ENCODE results near the gene MPPED2.

The MPPED2 gene

DNA sequence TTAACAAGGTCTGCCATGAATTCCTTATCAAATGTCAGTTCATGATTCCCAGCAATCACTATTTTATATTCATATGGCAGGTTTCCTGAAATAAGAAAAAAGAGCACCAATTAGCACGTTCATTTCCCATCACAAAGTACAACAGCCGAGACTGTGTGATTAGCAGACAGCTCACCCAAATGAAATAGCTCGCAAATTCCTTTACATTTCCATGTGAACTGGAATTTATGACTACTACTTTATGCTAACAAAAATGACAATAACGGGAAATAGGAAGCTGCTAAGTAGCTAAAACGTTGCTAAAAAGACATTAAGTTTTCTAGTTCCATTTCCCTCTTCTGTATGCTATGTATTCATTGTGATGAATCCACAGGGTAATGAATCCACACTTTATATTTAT lies 90.7 kb downstream of the MPPED2 start:
- H3K9ac ChIP-seq (ENCODE audit: low read length in 5 of 5): no peak overlapping the region
- no peaks in the 10 kb centered on the region for H3K36me3 ChIP-seq (ENCODE audit: control insufficient read depth in 5 of 5, insufficient read depth in 5 of 5, low read length in 5 of 5)
- no peaks in the 10 kb centered on the region for H3K9me3 ChIP-seq (ENCODE audit: control insufficient read depth in 5 of 5, low read length in 5 of 5)
- no peak overlapping the region for H3K4me3 ChIP-seq (ENCODE audit: low read depth in 1 of 5, low read length in 5 of 5)
- H3K4me1 ChIP-seq (ENCODE audit: control insufficient read depth in 5 of 5, insufficient read depth in 5 of 5, low read length in 5 of 5): peaks cover 0 to 7% (median 0%) of the 10 kb centered on the region in 5 donors
- H3K27me3 ChIP-seq (ENCODE audit: control insufficient read depth in 5 of 5, insufficient read depth in 4 of 5, low read length in 5 of 5): no peaks in the 10 kb centered on the region
- H3K27ac ChIP-seq (ENCODE audit: low read depth, low read length): no peak overlapping the region

GRCh38 chr11:30489511-30489910 lies 96.6 kb downstream of the MPPED2 start:
- Histone ChIP-seq H3K36me3 (ENCODE audit: control insufficient read depth in 5 of 5, insufficient read depth in 5 of 5, low read length in 5 of 5) (no peaks in the 10 kb centered on the region), H3K9me3 (ENCODE audit: control insufficient read depth in 5 of 5, low read length in 5 of 5) (no peaks in the 10 kb centered on the region), H3K4me3 (ENCODE audit: low read depth in 1 of 5, low read length in 5 of 5) (no peak overlapping the region), H3K27me3 (ENCODE audit: control insufficient read depth in 5 of 5, insufficient read depth in 4 of 5, low read length in 5 of 5) (no peaks in the 10 kb centered on the region), H3K27ac (ENCODE audit: low read depth, low read length) (no peak overlapping the region), H3K4me1 (ENCODE audit: control insufficient read depth in 5 of 5, insufficient read depth in 5 of 5, low read length in 5 of 5) (peaks cover 0 to 27% (median 15%) of the 10 kb centered on the region in 5 donors), H3K9ac (ENCODE audit: low read length in 5 of 5) (no peak overlapping the region)

DNA sequence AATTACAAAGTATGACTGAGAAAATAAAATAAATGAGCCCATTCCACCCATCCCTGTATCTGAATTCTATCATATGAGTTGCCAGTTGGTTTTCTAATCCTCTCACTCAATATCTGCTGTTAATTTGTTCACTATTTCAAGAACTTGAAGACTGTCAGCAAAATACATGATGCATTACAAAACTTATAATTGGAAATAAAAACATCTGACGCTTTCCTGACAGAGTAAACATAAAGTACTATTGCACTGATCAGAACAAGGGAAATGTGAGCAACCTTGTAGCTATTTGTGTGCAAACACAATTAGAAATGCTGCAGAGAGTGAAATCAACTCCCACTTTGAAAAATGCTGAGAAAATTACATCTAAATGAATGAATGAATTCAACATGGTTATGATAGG lies 97.1 kb downstream of the MPPED2 start:
- no peaks in the 10 kb centered on the region for H3K27me3 ChIP-seq (ENCODE audit: control insufficient read depth in 5 of 5, insufficient read depth in 4 of 5, low read length in 5 of 5)
- peaks cover 0 to 27% (median 15%) of the 10 kb centered on the region in 5 donors for H3K4me1 ChIP-seq (ENCODE audit: control insufficient read depth in 5 of 5, insufficient read depth in 5 of 5, low read length in 5 of 5)
- H3K36me3 ChIP-seq (ENCODE audit: control insufficient read depth in 5 of 5, insufficient read depth in 5 of 5, low read length in 5 of 5): no peaks in the 10 kb centered on the region
- no peak overlapping the region for H3K4me3 ChIP-seq (ENCODE audit: low read depth in 1 of 5, low read length in 5 of 5)
- no peaks in the 10 kb centered on the region for H3K9me3 ChIP-seq (ENCODE audit: control insufficient read depth in 5 of 5, low read length in 5 of 5)
- H3K27ac ChIP-seq (ENCODE audit: low read depth, low read length): no peak overlapping the region
- H3K9ac ChIP-seq (ENCODE audit: low read length in 5 of 5): no peak overlapping the region

DNA sequence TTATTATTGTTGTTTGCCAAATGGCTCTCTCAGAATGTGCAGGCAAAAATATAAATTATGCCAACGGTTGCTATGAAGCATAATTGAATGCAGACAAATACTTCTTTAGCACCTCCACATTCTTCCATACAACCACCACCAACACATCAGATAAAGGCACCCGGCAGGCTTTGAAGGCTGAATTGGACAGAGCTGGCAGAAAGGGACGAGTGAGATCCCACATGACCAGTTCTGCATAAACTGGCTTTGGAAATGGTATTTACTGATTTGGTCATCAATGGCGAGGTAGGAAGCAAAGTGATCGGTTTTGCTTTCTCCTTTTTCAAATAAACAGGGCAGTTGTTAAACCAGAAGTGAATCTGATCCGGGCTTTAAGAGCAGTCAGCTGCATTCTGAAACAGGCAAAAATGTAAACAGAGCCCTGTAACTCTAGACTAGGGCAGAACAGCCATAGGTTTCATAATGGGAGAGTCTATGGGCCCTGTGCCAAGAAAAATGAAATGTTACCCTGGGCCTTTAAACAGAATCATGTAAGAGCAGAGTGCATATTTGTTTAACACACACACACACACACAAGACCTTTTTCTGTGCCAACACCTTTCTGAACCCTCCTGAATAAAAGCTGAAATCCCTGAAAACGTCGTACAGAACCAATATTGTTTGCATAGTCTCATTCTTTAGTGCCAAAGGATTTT lies 97.7 kb downstream of the MPPED2 start:
- no peak overlapping the region for H3K9ac ChIP-seq (ENCODE audit: low read length in 5 of 5)
- H3K36me3 ChIP-seq (ENCODE audit: control insufficient read depth in 5 of 5, insufficient read depth in 5 of 5, low read length in 5 of 5): no peaks in the 10 kb centered on the region
- H3K9me3 ChIP-seq (ENCODE audit: control insufficient read depth in 5 of 5, low read length in 5 of 5): no peaks in the 10 kb centered on the region
- H3K27ac ChIP-seq (ENCODE audit: low read depth, low read length): no peak overlapping the region
- peak overlapping the region in 3 of 5 donors; percentile 12 to 33 (median 17) for H3K4me3 ChIP-seq (ENCODE audit: low read depth in 1 of 5, low read length in 5 of 5)
- H3K4me1 ChIP-seq (ENCODE audit: control insufficient read depth in 5 of 5, insufficient read depth in 5 of 5, low read length in 5 of 5): peaks cover 0 to 27% (median 15%) of the 10 kb centered on the region in 5 donors
- H3K27me3 ChIP-seq (ENCODE audit: control insufficient read depth in 5 of 5, insufficient read depth in 4 of 5, low read length in 5 of 5): no peaks in the 10 kb centered on the region

DNA sequence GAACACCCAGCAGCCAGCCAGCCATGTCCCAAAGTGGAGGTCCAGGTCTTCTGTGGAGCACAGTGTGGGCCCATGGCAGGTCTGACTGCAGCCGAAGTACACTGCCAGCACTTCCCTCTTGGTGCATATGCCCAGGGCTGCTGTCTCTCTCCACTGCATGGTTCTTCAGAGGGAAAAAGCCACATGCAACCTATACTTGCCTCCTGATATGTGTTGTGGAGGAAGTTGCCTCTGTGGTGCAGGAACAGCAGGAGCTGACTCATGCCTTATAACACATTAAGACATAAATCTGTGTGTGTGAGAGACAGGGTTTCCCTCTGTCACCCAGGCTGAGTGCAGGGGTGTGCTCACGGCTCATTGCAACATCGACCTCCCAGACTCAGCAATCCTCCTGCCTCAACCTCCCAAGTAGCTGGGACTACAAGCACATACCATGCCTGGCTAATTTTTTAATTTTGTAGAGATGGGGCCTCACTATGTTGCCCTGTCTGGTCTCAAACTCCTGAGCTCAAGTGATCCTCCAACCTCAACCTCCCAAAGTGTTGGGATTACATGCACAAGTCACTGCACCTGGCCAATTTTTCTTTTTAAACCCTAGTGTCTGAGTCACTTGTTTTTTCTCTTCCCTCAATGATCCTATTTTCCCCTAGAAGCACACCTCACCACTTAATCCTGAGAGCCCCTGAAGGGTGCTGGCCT lies 98.8 kb downstream of the MPPED2 start:
- Histone ChIP-seq H3K27ac (ENCODE audit: low read depth, low read length) (no peak overlapping the region), H3K36me3 (ENCODE audit: control insufficient read depth in 5 of 5, insufficient read depth in 5 of 5, low read length in 5 of 5) (no peaks in the 10 kb centered on the region), H3K4me3 (ENCODE audit: low read depth in 1 of 5, low read length in 5 of 5) (no peak overlapping the region), H3K4me1 (ENCODE audit: control insufficient read depth in 5 of 5, insufficient read depth in 5 of 5, low read length in 5 of 5) (peaks cover 0 to 27% (median 15%) of the 10 kb centered on the region in 5 donors), H3K9me3 (ENCODE audit: control insufficient read depth in 5 of 5, low read length in 5 of 5) (no peaks in the 10 kb centered on the region), H3K27me3 (ENCODE audit: control insufficient read depth in 5 of 5, insufficient read depth in 4 of 5, low read length in 5 of 5) (no peaks in the 10 kb centered on the region), H3K9ac (ENCODE audit: low read length in 5 of 5) (no peak overlapping the region)

DNA sequence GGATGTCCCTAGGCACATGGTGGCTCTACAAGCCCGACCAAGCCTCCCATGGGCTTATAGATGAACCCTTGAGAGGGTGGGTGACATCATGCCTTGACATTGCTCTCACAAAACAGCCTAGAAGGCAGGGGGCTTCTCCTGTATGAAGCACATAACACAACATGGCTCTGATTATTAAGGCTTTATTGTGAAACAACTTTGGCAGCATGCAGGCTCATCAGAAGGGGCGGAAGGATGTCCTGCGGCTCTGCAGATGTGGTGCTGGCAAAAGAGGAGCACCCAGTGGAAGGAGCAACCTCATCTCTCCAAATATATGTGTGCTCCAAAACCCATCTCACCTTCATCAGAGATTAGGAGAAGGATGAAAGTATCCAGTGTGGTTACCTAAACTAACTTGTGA lies 100.4 kb downstream of the MPPED2 start:
- Histone ChIP-seq H3K9me3 (ENCODE audit: control insufficient read depth in 5 of 5, low read length in 5 of 5) (no peaks in the 10 kb centered on the region), H3K4me3 (ENCODE audit: low read depth in 1 of 5, low read length in 5 of 5) (no peak overlapping the region), H3K9ac (ENCODE audit: low read length in 5 of 5) (no peak overlapping the region), H3K36me3 (ENCODE audit: control insufficient read depth in 5 of 5, insufficient read depth in 5 of 5, low read length in 5 of 5) (no peaks in the 10 kb centered on the region), H3K27ac (ENCODE audit: low read depth, low read length) (no peak overlapping the region), H3K27me3 (ENCODE audit: control insufficient read depth in 5 of 5, insufficient read depth in 4 of 5, low read length in 5 of 5) (no peaks in the 10 kb centered on the region), H3K4me1 (ENCODE audit: control insufficient read depth in 5 of 5, insufficient read depth in 5 of 5, low read length in 5 of 5) (peaks cover 0 to 27% (median 15%) of the 10 kb centered on the region in 5 donors)

- Histone ChIP-seq H3K4me1 (ENCODE audit: control insufficient read depth in 5 of 5, insufficient read depth in 5 of 5, low read length in 5 of 5) (peaks cover 0 to 27% (median 15%) of the 10 kb centered on the region in 5 donors), H3K9ac (ENCODE audit: low read length in 5 of 5) (no peak overlapping the region), H3K36me3 (ENCODE audit: control insufficient read depth in 5 of 5, insufficient read depth in 5 of 5, low read length in 5 of 5) (no peaks in the 10 kb centered on the region), H3K9me3 (ENCODE audit: control insufficient read depth in 5 of 5, low read length in 5 of 5) (no peaks in the 10 kb centered on the region), H3K4me3 (ENCODE audit: low read depth in 1 of 5, low read length in 5 of 5) (no peak overlapping the region), H3K27me3 (ENCODE audit: control insufficient read depth in 5 of 5, insufficient read depth in 4 of 5, low read length in 5 of 5) (no peaks in the 10 kb centered on the region), H3K27ac (ENCODE audit: low read depth, low read length) (no peak overlapping the region)
These were observed 100.9 kb downstream of the MPPED2 start for GRCh38 chr11:30485222-30485621.

- Histone ChIP-seq H3K4me3 (ENCODE audit: low read depth in 1 of 5, low read length in 5 of 5) (no peak overlapping the region), H3K36me3 (ENCODE audit: control insufficient read depth in 5 of 5, insufficient read depth in 5 of 5, low read length in 5 of 5) (no peaks in the 10 kb centered on the region), H3K9me3 (ENCODE audit: control insufficient read depth in 5 of 5, low read length in 5 of 5) (no peaks in the 10 kb centered on the region), H3K27ac (ENCODE audit: low read depth, low read length) (no peak overlapping the region), H3K4me1 (ENCODE audit: control insufficient read depth in 5 of 5, insufficient read depth in 5 of 5, low read length in 5 of 5) (peaks cover 4 to 17% (median 11%) of the 10 kb centered on the region in 5 donors), H3K9ac (ENCODE audit: low read length in 5 of 5) (no peak overlapping the region), H3K27me3 (ENCODE audit: control insufficient read depth in 5 of 5, insufficient read depth in 4 of 5, low read length in 5 of 5) (no peaks in the 10 kb centered on the region)
These were observed 103.1 kb downstream of the MPPED2 start for GRCh38 chr11:30483056-30483455.

DNA sequence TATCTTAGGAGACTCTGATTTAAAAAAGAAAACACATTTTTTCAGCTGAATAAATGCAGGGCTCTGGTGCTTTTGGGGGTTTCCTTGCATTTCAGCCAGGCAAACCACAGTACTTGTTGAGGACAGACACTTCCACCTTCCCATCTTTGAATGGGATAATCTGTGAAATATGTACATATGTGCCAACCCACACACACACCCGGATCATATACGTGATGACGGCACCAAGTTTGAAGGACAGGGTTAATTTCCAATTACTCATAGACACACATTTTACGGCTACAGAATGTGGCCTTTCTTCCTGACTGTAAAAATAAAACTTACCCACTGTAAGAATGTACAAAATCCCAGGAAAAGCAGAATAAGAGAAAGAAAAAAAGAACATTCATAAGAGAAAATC lies 104.4 kb downstream of the MPPED2 start:
- peaks cover 4 to 10% (median 5%) of the 10 kb centered on the region in 5 donors for H3K4me1 ChIP-seq (ENCODE audit: control insufficient read depth in 5 of 5, insufficient read depth in 5 of 5, low read length in 5 of 5)

DNA sequence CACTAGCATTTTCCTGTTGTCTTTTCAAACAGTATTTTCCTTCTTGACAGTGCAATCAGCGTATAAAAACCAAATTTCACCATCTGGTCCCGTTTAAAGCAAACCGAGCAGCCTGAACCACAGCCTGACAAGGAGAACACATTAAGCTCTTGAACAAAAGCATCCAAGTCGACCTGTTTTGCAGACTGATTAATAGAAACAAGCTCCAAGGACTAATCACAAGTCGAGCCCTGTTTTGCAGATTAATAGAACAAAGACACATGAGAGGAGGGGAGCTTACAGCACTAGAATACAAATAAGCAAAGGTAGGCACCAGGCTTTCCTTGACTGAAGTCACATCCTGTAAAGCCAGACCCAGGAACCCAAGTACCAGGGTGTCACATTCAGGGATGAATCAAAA lies 104.8 kb downstream of the MPPED2 start:
- H3K4me3 ChIP-seq (ENCODE audit: low read depth in 1 of 5, low read length in 5 of 5): no peak overlapping the region
- peaks cover 4 to 10% (median 5%) of the 10 kb centered on the region in 5 donors for H3K4me1 ChIP-seq (ENCODE audit: control insufficient read depth in 5 of 5, insufficient read depth in 5 of 5, low read length in 5 of 5)
- H3K9ac ChIP-seq (ENCODE audit: low read length in 5 of 5): no peak overlapping the region
- no peak overlapping the region for H3K27ac ChIP-seq (ENCODE audit: low read depth, low read length)
- H3K9me3 ChIP-seq (ENCODE audit: control insufficient read depth in 5 of 5, low read length in 5 of 5): no peaks in the 10 kb centered on the region
- no peaks in the 10 kb centered on the region for H3K27me3 ChIP-seq (ENCODE audit: control insufficient read depth in 5 of 5, insufficient read depth in 4 of 5, low read length in 5 of 5)
- H3K36me3 ChIP-seq (ENCODE audit: control insufficient read depth in 5 of 5, insufficient read depth in 5 of 5, low read length in 5 of 5): no peaks in the 10 kb centered on the region

More for the DNA sequence above, 104.4 kb downstream of the MPPED2 start:
- H3K9me3 ChIP-seq (ENCODE audit: control insufficient read depth in 5 of 5, low read length in 5 of 5): no peaks in the 10 kb centered on the region
- no peaks in the 10 kb centered on the region for H3K36me3 ChIP-seq (ENCODE audit: control insufficient read depth in 5 of 5, insufficient read depth in 5 of 5, low read length in 5 of 5)
- H3K27ac ChIP-seq (ENCODE audit: low read depth, low read length): no peak overlapping the region
- H3K4me3 ChIP-seq (ENCODE audit: low read depth in 1 of 5, low read length in 5 of 5): no peak overlapping the region
- H3K27me3 ChIP-seq (ENCODE audit: control insufficient read depth in 5 of 5, insufficient read depth in 4 of 5, low read length in 5 of 5): no peaks in the 10 kb centered on the region
- H3K9ac ChIP-seq (ENCODE audit: low read length in 5 of 5): no peak overlapping the region

Measured in subcutaneous abdominal adipose tissue (tissue), 5 donors.